ENCODE data around the gene KLK5. TPM values are rescaled to one million over a fixed set of nuclear protein-coding genes. Genes with fewer than 3 reads are reported as not detected.

Gene KLK5
- polyA plus RNA-seq, 2 of the 4 experiments (the other 2 are of a cell fraction): not detected

DNA sequence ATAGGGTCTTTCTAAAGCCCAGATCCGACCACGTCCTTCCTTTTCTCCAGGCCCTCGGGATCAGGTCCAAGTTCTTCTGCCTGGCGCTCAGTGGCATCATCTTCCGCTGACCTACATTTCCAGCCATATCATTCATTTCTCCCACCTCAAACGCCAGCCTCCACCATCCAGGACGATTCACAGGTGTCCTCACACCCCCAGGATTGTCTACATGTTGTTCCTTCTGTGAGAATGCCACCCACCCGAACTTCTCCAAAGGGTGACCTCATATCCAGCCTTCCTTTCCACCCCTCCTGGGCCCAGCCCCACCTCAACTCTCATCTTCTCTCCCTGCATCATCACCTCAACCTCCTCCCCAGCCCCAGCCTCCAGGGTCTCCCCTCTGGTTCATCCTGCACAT, 4.7 kb upstream of the KLK5 start:
- no peak overlapping the region for H3K4me3 ChIP-seq
- ATAC-seq (no peak), DNase-seq (ENCODE audit: low read depth in 1 of 2, low spot score in 1 of 2) (no peak), FAIRE-seq (no peak)
- ChIA-PET CTCF (interaction anchor here (1.2 kb wide), 1 partner anchor 23 kb away, joined by 3 read pairs; no protein-coding TSS in a partner anchor), POLR2A (no interaction called here)
- 21% methylated on average over 8 of the region's 8 CpGs for WGBS (ENCODE audit: missing lambda C conversion rate)
- no peak overlapping the region for H3K4me2 ChIP-seq
- no peaks in the 10 kb centered on the region; the same call in 2 of the 3 replicates for H3K9me3 ChIP-seq
- no peak overlapping the region for H3K27ac ChIP-seq
- H3K4me1 ChIP-seq: no peaks in the 10 kb centered on the region
- TF ChIP-seq JUNB (IDR thresholded peaks at IDR 0.05): no peak
- TF ChIP-seq SREBF2 (IDR thresholded peaks at IDR 0.05): no peak
- TF ChIP-seq, protein P1, sequence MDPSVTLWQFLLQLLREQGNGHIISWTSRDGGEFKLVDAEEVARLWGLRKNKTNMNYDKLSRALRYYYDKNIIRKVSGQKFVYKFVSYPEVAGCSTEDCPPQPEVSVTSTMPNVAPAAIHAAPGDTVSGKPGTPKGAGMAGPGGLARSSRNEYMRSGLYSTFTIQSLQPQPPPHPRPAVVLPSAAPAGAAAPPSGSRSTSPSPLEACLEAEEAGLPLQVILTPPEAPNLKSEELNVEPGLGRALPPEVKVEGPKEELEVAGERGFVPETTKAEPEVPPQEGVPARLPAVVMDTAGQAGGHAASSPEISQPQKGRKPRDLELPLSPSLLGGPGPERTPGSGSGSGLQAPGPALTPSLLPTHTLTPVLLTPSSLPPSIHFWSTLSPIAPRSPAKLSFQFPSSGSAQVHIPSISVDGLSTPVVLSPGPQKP (IDR thresholded peaks at IDR 0.05; ENCODE audit: low read depth, low read length): no peak
- TF ChIP-seq BHLHE40 (IDR thresholded peaks at IDR 0.05; ENCODE audit: low read depth, low read length): no peak
- TF ChIP-seq ZC3H11A (IDR thresholded peaks at IDR 0.05): no peak

DNA sequence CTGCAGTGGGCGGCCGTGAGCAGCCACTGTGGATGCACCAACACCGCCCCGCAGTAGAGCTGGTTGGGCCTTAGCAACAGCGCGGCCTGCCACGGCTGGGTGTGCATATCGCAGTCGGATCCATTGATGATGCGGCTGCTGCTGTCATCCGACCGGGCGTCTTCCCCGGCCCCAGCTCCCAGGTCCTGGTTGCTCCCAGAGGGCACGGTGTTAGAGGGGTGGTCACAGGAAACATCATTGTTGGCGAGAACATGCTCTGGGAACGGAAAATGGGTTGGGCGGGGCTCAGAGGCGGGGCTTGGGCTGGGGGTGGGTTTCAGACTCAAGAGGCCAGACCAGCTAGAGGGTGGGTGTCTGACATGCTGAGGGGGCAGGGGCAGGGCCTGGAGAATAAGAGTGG, 3.0 kb downstream of the KLK5 start:
- POLR2A ChIA-PET: no interaction called here
- Histone ChIP-seq H3K9me3 (no peaks in the 10 kb centered on the region), H3K27ac (no peak overlapping the region), H3K4me1 (no peaks in the 10 kb centered on the region), H3K4me3 (no peak overlapping the region), H3K4me2 (no peak overlapping the region)
- ATAC-seq: no peak
- DNase-seq (ENCODE audit: low read depth in 1 of 2, low spot score in 1 of 2): no peak
- TF ChIP-seq, protein P2, sequence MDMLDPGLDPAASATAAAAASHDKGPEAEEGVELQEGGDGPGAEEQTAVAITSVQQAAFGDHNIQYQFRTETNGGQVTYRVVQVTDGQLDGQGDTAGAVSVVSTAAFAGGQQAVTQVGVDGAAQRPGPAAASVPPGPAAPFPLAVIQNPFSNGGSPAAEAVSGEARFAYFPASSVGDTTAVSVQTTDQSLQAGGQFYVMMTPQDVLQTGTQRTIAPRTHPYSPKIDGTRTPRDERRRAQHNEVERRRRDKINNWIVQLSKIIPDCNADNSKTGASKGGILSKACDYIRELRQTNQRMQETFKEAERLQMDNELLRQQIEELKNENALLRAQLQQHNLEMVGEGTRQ (IDR thresholded peaks at IDR 0.05): no peak
- no peak for TF ChIP-seq GATA3 (IDR thresholded peaks at IDR 0.05; ENCODE audit: borderline replicate concordance)
- TF ChIP-seq, protein P3, sequence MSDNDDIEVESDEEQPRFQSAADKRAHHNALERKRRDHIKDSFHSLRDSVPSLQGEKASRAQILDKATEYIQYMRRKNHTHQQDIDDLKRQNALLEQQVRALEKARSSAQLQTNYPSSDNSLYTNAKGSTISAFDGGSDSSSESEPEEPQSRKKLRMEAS (IDR thresholded peaks at IDR 0.05): no peak
- CTCF ChIA-PET: interaction anchor here (1.3 to 2.3 kb wide), 2 partner anchors 27 to 67 kb away, joined by 7 to 11 read pairs; no protein-coding TSS in a partner anchor
- WGBS (ENCODE audit: missing lambda C conversion rate): 84% methylated on average over 17 of the region's 19 CpGs
- FAIRE-seq: no peak

DNA sequence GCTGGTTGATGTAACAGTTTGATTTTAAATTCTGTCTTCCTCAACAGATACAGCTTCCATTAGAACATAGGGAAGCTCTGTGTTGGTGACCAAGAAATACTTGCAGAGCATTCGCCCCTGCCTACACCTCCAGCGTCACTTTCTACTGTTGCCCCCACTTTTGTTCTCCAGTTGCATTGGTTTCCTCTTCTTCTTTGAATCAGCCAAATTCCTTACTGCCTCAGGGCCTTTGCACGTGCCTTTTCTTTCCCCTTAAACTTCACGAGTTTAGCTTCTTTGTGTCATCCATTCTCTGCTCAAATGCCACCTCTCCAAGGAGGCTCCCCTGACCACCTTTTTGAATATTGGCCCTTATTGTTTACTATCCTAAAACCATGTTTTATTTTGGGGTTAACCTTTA, 5.7 kb downstream of the KLK5 start:
- DNase-seq (ENCODE audit: low read depth in 1 of 2, low spot score in 1 of 2) (no peak), FAIRE-seq (no peak), ATAC-seq (no peak)
- no peaks in the 10 kb centered on the region for H3K9me3 ChIP-seq
- no peaks in the 10 kb centered on the region for H3K4me1 ChIP-seq
- CTCF ChIA-PET: interaction anchor here (0.8 to 1.3 kb wide), 4 partner anchors 22 to 149 kb away, joined by 3 read pairs; no protein-coding TSS in a partner anchor
- H3K4me3 ChIP-seq: no peak overlapping the region
- H3K4me2 ChIP-seq: no peak overlapping the region
- WGBS (ENCODE audit: missing lambda C conversion rate): 25% methylated on average over 4 of the region's 4 CpGs
- no peak overlapping the region for H3K27ac ChIP-seq
- POLR2A ChIA-PET: interaction anchor here (0.6 kb wide), 1 partner anchor 27 kb away, joined by 3 read pairs; no protein-coding TSS in a partner anchor
- TF ChIP-seq NFE2L2 (conservative IDR thresholded peaks at IDR 0.05; ENCODE audit: low read length) (no peak), EHMT2 (IDR thresholded peaks at IDR 0.05; ENCODE audit: low read depth) (no peak), GATA3 (IDR thresholded peaks at IDR 0.05; ENCODE audit: borderline replicate concordance) (no peak), JUN (IDR thresholded peaks at IDR 0.05) (no peak), ZFP36 (IDR thresholded peaks at IDR 0.05; ENCODE audit: borderline replicate concordance, partially characterized antibody) (no peak), CHD4 (IDR thresholded peaks at IDR 0.05; ENCODE audit: borderline replicate concordance) (no peak), JUNB (IDR thresholded peaks at IDR 0.05) (no peak), KDM1A (IDR thresholded peaks at IDR 0.05; ENCODE audit: low read depth) (no peak), ZC3H11A (IDR thresholded peaks at IDR 0.05) (no peak), EHF (CRISPR knock-in tag; IDR thresholded peaks at IDR 0.05) (no peak)
- TF ChIP-seq, protein P4, sequence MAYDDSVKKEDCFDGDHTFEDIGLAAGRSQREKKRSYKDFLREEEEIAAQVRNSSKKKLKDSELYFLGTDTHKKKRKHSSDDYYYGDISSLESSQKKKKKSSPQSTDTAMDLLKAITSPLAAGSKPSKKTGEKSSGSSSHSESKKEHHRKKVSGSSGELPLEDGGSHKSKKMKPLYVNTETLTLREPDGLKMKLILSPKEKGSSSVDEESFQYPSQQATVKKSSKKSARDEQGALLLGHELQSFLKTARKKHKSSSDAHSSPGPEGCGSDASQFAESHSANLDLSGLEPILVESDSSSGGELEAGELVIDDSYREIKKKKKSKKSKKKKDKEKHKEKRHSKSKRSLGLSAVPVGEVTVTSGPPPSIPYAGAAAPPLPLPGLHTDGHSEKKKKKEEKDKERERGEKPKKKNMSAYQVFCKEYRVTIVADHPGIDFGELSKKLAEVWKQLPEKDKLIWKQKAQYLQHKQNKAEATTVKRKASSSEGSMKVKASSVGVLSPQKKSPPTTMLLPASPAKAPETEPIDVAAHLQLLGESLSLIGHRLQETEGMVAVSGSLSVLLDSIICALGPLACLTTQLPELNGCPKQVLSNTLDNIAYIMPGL (CRISPR knock-in tag; IDR thresholded peaks at IDR 0.05; ENCODE audit: borderline replicate concordance): no peak
- TF ChIP-seq, protein P5, sequence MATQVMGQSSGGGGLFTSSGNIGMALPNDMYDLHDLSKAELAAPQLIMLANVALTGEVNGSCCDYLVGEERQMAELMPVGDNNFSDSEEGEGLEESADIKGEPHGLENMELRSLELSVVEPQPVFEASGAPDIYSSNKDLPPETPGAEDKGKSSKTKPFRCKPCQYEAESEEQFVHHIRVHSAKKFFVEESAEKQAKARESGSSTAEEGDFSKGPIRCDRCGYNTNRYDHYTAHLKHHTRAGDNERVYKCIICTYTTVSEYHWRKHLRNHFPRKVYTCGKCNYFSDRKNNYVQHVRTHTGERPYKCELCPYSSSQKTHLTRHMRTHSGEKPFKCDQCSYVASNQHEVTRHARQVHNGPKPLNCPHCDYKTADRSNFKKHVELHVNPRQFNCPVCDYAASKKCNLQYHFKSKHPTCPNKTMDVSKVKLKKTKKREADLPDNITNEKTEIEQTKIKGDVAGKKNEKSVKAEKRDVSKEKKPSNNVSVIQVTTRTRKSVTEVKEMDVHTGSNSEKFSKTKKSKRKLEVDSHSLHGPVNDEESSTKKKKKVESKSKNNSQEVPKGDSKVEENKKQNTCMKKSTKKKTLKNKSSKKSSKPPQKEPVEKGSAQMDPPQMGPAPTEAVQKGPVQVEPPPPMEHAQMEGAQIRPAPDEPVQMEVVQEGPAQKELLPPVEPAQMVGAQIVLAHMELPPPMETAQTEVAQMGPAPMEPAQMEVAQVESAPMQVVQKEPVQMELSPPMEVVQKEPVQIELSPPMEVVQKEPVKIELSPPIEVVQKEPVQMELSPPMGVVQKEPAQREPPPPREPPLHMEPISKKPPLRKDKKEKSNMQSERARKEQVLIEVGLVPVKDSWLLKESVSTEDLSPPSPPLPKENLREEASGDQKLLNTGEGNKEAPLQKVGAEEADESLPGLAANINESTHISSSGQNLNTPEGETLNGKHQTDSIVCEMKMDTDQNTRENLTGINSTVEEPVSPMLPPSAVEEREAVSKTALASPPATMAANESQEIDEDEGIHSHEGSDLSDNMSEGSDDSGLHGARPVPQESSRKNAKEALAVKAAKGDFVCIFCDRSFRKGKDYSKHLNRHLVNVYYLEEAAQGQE (IDR thresholded peaks at IDR 0.05): no peak
- TF ChIP-seq, protein P6, sequence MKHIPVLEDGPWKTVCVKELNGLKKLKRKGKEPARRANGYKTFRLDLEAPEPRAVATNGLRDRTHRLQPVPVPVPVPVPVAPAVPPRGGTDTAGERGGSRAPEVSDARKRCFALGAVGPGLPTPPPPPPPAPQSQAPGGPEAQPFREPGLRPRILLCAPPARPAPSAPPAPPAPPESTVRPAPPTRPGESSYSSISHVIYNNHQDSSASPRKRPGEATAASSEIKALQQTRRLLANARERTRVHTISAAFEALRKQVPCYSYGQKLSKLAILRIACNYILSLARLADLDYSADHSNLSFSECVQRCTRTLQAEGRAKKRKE (CRISPR knock-in tag; IDR thresholded peaks at IDR 0.05; ENCODE audit: low read depth): no peak
- TF ChIP-seq, protein P7, sequence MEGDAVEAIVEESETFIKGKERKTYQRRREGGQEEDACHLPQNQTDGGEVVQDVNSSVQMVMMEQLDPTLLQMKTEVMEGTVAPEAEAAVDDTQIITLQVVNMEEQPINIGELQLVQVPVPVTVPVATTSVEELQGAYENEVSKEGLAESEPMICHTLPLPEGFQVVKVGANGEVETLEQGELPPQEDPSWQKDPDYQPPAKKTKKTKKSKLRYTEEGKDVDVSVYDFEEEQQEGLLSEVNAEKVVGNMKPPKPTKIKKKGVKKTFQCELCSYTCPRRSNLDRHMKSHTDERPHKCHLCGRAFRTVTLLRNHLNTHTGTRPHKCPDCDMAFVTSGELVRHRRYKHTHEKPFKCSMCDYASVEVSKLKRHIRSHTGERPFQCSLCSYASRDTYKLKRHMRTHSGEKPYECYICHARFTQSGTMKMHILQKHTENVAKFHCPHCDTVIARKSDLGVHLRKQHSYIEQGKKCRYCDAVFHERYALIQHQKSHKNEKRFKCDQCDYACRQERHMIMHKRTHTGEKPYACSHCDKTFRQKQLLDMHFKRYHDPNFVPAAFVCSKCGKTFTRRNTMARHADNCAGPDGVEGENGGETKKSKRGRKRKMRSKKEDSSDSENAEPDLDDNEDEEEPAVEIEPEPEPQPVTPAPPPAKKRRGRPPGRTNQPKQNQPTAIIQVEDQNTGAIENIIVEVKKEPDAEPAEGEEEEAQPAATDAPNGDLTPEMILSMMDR (IDR thresholded peaks at IDR 0.05): no peak
- TF ChIP-seq, protein P3 (IDR thresholded peaks at IDR 0.05): no peak
- TF ChIP-seq, protein P8, sequence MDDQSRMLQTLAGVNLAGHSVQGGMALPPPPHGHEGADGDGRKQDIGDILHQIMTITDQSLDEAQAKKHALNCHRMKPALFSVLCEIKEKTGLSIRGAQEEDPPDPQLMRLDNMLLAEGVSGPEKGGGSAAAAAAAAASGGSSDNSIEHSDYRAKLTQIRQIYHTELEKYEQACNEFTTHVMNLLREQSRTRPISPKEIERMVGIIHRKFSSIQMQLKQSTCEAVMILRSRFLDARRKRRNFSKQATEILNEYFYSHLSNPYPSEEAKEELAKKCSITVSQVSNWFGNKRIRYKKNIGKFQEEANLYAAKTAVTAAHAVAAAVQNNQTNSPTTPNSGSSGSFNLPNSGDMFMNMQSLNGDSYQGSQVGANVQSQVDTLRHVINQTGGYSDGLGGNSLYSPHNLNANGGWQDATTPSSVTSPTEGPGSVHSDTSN (IDR thresholded peaks at IDR 0.05): no peak
